ENCODE data around the gene SEMA3B. TPM values are rescaled to one million over a fixed set of nuclear protein-coding genes. Genes with fewer than 3 reads are reported as not detected.

The SEMA3B gene
- total and polyA plus RNA-seq, 5 donors from 2014 or later = 1.7 TPM; not detected in 4

DNA sequence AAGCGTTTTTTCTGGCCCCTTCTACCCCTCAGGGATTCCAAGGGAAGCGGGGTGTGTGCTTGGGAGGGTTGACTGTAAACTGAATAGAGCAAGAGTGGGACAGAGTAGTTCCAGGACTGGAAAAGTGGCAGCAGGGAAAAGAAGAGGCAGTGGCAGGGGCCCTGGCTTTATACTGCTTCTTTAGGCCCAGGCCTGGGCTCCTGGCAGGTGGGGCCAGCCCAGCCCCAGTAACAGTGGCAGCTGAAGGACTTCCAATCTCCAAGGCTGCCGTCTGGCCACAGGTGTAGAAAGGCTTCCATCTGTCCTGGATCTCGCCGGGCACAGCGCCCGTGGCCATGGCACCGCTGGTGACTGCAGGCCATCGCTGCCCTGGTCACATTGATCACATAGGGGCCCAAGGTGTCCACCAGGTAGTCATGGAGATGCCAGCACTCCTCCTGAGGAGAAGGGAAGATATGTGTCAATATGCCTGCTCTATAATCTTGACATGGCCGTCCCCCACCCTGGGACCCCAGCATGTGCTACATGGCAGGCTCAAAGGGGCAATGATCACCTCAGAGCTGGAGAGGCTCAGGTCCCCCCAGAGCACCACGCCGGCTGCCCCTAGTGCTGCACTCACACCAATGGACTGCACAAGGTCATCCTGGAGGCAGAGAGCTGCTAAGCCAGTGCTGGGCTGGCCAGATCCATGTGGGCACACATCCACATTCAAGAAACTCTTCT, 24.3 kb downstream of the SEMA3B start:
- Mint-ChIP-seq H3K9me3 (no peaks in the 10 kb centered on the region), H3K27me3 (no peaks in the 10 kb centered on the region), H3K4me3 (peak overlapping the region; percentile 82 to 92 (median 90)), H3K4me1 (peaks cover 0 to 34% (median 16%) of the 10 kb centered on the region in 4 donors), H3K36me3 (peaks cover under 1% of the 10 kb centered on the region), H3K27ac (peak overlapping the region in 2 of 3 donors; percentile 97 to 99)
- H3K4me1 ChIP-seq (ENCODE audit: control insufficient read depth, insufficient read depth, low read length, poor library complexity, severe bottlenecking) = peaks cover 21% of the 10 kb centered on the region
- H3K9me3 ChIP-seq (ENCODE audit: control insufficient read depth in 2 of 2, low read length in 2 of 2) = no peaks in the 10 kb centered on the region
- H3K4me3 ChIP-seq (ENCODE audit: low read depth, low read length) = peak overlapping the region; percentile 70
- no peak for ATAC-seq (ENCODE audit: low read depth in 2 of 2)
- H3K27ac ChIP-seq (ENCODE audit: insufficient read depth, low read length, poor library complexity, severe bottlenecking) = peak overlapping the region; percentile 80
- DNase-seq = no peak
- no peaks in the 10 kb centered on the region for H3K27me3 ChIP-seq (ENCODE audit: control insufficient read depth, insufficient read depth, low read length)
- peaks cover 22% of the 10 kb centered on the region for H3K36me3 ChIP-seq (ENCODE audit: control insufficient read depth, insufficient read depth, low read length)

- Mint-ChIP-seq H3K4me3 (peak overlapping the region in 2 of 4 donors; percentile 4 to 89), H3K27me3 (no peaks in the 10 kb centered on the region), H3K27ac (no peak overlapping the region), H3K4me1 (peaks cover 0 to 41% (median 19%) of the 10 kb centered on the region in 4 donors), H3K9me3 (no peaks in the 10 kb centered on the region), H3K36me3 (no peaks in the 10 kb centered on the region)
- Histone ChIP-seq H3K4me3 (ENCODE audit: low read depth, low read length) (no peak overlapping the region), H3K9me3 (ENCODE audit: control insufficient read depth in 2 of 2, low read length in 2 of 2) (no peaks in the 10 kb centered on the region), H3K4me1 (ENCODE audit: control insufficient read depth, insufficient read depth, low read length, poor library complexity, severe bottlenecking) (peaks cover 29% of the 10 kb centered on the region), H3K27ac (ENCODE audit: insufficient read depth, low read length, poor library complexity, severe bottlenecking) (no peak overlapping the region), H3K36me3 (ENCODE audit: control insufficient read depth, insufficient read depth, low read length) (peaks cover 14% of the 10 kb centered on the region), H3K27me3 (ENCODE audit: control insufficient read depth, insufficient read depth, low read length) (no peaks in the 10 kb centered on the region)
- no peak for ATAC-seq (ENCODE audit: low read depth in 2 of 2)
- no peak for DNase-seq
Measured at GRCh38 chr3:50294089-50294488, 25.1 kb downstream of the SEMA3B start.

DNA sequence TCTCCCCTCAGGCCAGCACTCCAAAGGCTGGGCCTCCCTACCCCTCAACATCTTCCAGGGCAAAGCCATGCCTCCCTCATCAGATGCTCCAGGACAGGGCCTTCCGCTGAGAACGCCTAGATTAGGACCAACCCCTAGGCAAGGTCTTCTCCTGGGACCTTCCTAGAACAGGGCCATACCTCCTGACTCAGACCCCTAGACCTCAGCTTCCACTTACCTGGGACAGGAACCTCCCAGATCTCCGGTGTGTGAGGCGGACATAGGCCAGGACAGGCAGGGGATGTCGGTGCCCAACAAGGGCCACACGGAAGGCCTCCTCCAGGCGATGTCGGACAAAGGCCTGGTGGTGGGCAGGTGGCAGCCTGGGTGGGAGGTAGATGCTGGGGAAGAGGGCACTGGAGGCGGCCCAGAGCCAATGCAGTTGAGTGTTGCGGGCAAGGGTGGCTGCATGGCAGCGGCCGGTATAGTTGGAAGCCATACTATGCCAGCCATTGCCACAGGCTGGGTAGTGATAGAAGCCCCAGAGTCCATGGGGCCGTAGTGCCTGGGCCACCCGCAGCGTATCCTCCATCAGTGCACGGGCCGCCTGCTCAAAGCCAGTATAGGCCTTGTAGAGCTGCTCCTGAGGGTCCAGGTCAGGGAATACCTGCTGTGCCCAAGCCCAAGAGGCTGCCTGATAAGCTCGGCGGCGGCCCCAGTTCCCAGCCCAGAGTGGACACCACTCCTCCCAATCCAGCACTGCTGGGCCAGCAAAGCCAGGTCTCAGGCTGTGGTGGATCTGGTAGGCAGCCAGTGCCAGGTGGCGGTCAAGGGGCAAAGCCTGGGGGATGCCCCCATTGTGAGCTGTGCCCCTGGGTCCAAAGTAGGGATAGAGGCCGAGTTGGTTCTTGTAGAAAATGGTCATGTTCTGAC, 25.8 kb downstream of the SEMA3B start:
- Mint-ChIP-seq H3K4me1 (peaks cover 0 to 43% (median 23%) of the 10 kb centered on the region in 4 donors), H3K9me3 (no peaks in the 10 kb centered on the region), H3K27ac (no peak overlapping the region), H3K4me3 (peak overlapping the region in 2 of 4 donors; percentile 59 to 63), H3K36me3 (no peaks in the 10 kb centered on the region), H3K27me3 (no peaks in the 10 kb centered on the region)
- Histone ChIP-seq H3K4me3 (ENCODE audit: low read depth, low read length) (no peak overlapping the region), H3K9me3 (ENCODE audit: control insufficient read depth in 2 of 2, low read length in 2 of 2) (no peaks in the 10 kb centered on the region), H3K36me3 (ENCODE audit: control insufficient read depth, insufficient read depth, low read length) (peaks cover 7% of the 10 kb centered on the region), H3K27ac (ENCODE audit: insufficient read depth, low read length, poor library complexity, severe bottlenecking) (no peak overlapping the region), H3K27me3 (ENCODE audit: control insufficient read depth, insufficient read depth, low read length) (no peaks in the 10 kb centered on the region), H3K4me1 (ENCODE audit: control insufficient read depth, insufficient read depth, low read length, poor library complexity, severe bottlenecking) (peaks cover 32% of the 10 kb centered on the region)
- no peak for ATAC-seq (ENCODE audit: low read depth in 2 of 2)
- DNase-seq = no peak

GRCh38 chr3:50295553-50296431, 26.8 kb downstream of the SEMA3B start:
- Histone ChIP-seq H3K27ac (ENCODE audit: insufficient read depth, low read length, poor library complexity, severe bottlenecking) (no peak overlapping the region), H3K4me1 (ENCODE audit: control insufficient read depth, insufficient read depth, low read length, poor library complexity, severe bottlenecking) (peaks cover 40% of the 10 kb centered on the region), H3K27me3 (ENCODE audit: control insufficient read depth, insufficient read depth, low read length) (no peaks in the 10 kb centered on the region), H3K9me3 (ENCODE audit: control insufficient read depth in 2 of 2, low read length in 2 of 2) (no peaks in the 10 kb centered on the region), H3K36me3 (ENCODE audit: control insufficient read depth, insufficient read depth, low read length) (no peaks in the 10 kb centered on the region), H3K4me3 (ENCODE audit: low read depth, low read length) (no peak overlapping the region)
- H3K4me1 Mint-ChIP-seq = peaks cover 0 to 50% (median 27%) of the 10 kb centered on the region in 4 donors
- H3K9me3 Mint-ChIP-seq = no peaks in the 10 kb centered on the region
- H3K36me3 Mint-ChIP-seq = no peaks in the 10 kb centered on the region
- no peak for ATAC-seq (ENCODE audit: low read depth in 2 of 2)
- no peak for DNase-seq
- peak overlapping the region in 2 of 4 donors; percentile 62 to 71 for H3K4me3 Mint-ChIP-seq
- peak overlapping the region in 1 of 3 donors; percentile 80 for H3K27ac Mint-ChIP-seq
- no peaks in the 10 kb centered on the region for H3K27me3 Mint-ChIP-seq

- peaks cover 33% of the 10 kb centered on the region for H3K4me1 ChIP-seq (ENCODE audit: control insufficient read depth, insufficient read depth, low read length, poor library complexity, severe bottlenecking)
- peaks cover 0 to 46% (median 25%) of the 10 kb centered on the region in 4 donors for H3K4me1 Mint-ChIP-seq
- no peaks in the 10 kb centered on the region for H3K36me3 ChIP-seq (ENCODE audit: control insufficient read depth, insufficient read depth, low read length)
- no peaks in the 10 kb centered on the region for H3K27me3 ChIP-seq (ENCODE audit: control insufficient read depth, insufficient read depth, low read length)
- no peaks in the 10 kb centered on the region for H3K27me3 Mint-ChIP-seq
- peak overlapping the region in 2 of 3 donors; percentile 71 to 99 for H3K27ac Mint-ChIP-seq
- ATAC-seq (ENCODE audit: low read depth in 2 of 2) (no peak), DNase-seq (no peak)
- peak overlapping the region in 3 of 4 donors; percentile 64 to 91 (median 76) for H3K4me3 Mint-ChIP-seq
- H3K9me3 Mint-ChIP-seq = no peaks in the 10 kb centered on the region
- H3K36me3 Mint-ChIP-seq = no peaks in the 10 kb centered on the region
- H3K27ac ChIP-seq (ENCODE audit: insufficient read depth, low read length, poor library complexity, severe bottlenecking) = no peak overlapping the region
- no peaks in the 10 kb centered on the region for H3K9me3 ChIP-seq (ENCODE audit: control insufficient read depth in 2 of 2, low read length in 2 of 2)
- H3K4me3 ChIP-seq (ENCODE audit: low read depth, low read length) = no peak overlapping the region
Measured at GRCh38 chr3:50296721-50297383, 27.9 kb downstream of the SEMA3B start.

GRCh38 chr3:50297384-50297775, 28.4 kb downstream of the SEMA3B start:
- Mint-ChIP-seq H3K27ac (peak overlapping the region in 1 of 3 donors; percentile 99), H3K9me3 (no peaks in the 10 kb centered on the region), H3K4me1 (peaks cover 0 to 47% (median 23%) of the 10 kb centered on the region in 4 donors), H3K36me3 (no peaks in the 10 kb centered on the region), H3K4me3 (peak overlapping the region in 3 of 4 donors; percentile 91 to 98 (median 95)), H3K27me3 (no peaks in the 10 kb centered on the region)
- H3K36me3 ChIP-seq (ENCODE audit: control insufficient read depth, insufficient read depth, low read length) = no peaks in the 10 kb centered on the region
- DNase-seq (no peak), ATAC-seq (ENCODE audit: low read depth in 2 of 2) (no peak)
- peaks cover 31% of the 10 kb centered on the region for H3K4me1 ChIP-seq (ENCODE audit: control insufficient read depth, insufficient read depth, low read length, poor library complexity, severe bottlenecking)
- H3K9me3 ChIP-seq (ENCODE audit: control insufficient read depth in 2 of 2, low read length in 2 of 2) = no peaks in the 10 kb centered on the region
- H3K27ac ChIP-seq (ENCODE audit: insufficient read depth, low read length, poor library complexity, severe bottlenecking) = peak overlapping the region; percentile 96
- H3K27me3 ChIP-seq (ENCODE audit: control insufficient read depth, insufficient read depth, low read length) = no peaks in the 10 kb centered on the region
- no peak overlapping the region for H3K4me3 ChIP-seq (ENCODE audit: low read depth, low read length)

All from CD4-positive, CD25-positive, alpha-beta regulatory T cell (primary cell).